Ishikawa (cell line): ENCODE results near the gene SPR.

Experiments
- CREB1 ChIP-seq: IDR thresholded peaks from 2 replicates; pipeline ENCODE4 v1.6.1; 2012; ENCODE audit warnings: low read depth
- EGR1 ChIP-seq: IDR thresholded peaks from 2 replicates; pipeline ENCODE4 v1.6.1; 2012
- EP300 ChIP-seq: IDR thresholded peaks from 2 replicates; pipeline ENCODE4 v1.6.1; 2012; ENCODE audit warnings: borderline replicate concordance
- MAX ChIP-seq: IDR thresholded peaks from 2 replicates; pipeline ENCODE4 v1.6.1; 2012
- REST ChIP-seq: IDR thresholded peaks from 2 replicates; pipeline ENCODE4 v1.6.1; 2012; ENCODE audit warnings: low read depth, mild to moderate bottlenecking
- TAF1 ChIP-seq: IDR thresholded peaks from 2 replicates; pipeline ENCODE4 v1.6.1; 2012; ENCODE audit warnings: low read depth, mild to moderate bottlenecking
- TEAD4 ChIP-seq: IDR thresholded peaks from 2 replicates; pipeline ENCODE4 v1.6.1; 2012
- USF1 ChIP-seq: IDR thresholded peaks from 2 replicates; pipeline ENCODE4 v1.6.1; 2012
- YY1 ChIP-seq: IDR thresholded peaks from 2 replicates; pipeline ENCODE4 v1.6.1; 2012; ENCODE audit warnings: low read depth
- ZBTB7A ChIP-seq: IDR thresholded peaks from 2 replicates; pipeline ENCODE4 v1.6.1; 2012; ENCODE audit warnings: low read depth

GRCh38 chr2:72926368-72926767 lies 39.2 kb downstream of the SPR start:
- TF ChIP-seq EGR1 = no peak
- no peak for TF ChIP-seq MAX
- no peak for TF ChIP-seq TAF1
- no peak for TF ChIP-seq REST
- no peak for TF ChIP-seq TEAD4
- no peak for TF ChIP-seq YY1
- TF ChIP-seq USF1 = no peak
- TF ChIP-seq EP300 = no peak
- TF ChIP-seq ZBTB7A = no peak
- TF ChIP-seq CREB1 = no peak
